Activated T-cell treated with anti-CD3 and anti-CD28 coated beads, Interleukin-2, amount 50 U/mL, for 72 hours (primary cell): Measurements from ENCODE around the gene ZNF600. TPM values are rescaled to one million over a fixed set of nuclear protein-coding genes. Genes with fewer than 3 reads are reported as not detected.
A peak's percentile ranks its signal among the peaks of the same experiment; 100 is the strongest.
"Not testable (repeated sequence)": the region's sequence is repeated elsewhere in the genome, so short reads cannot be mapped to it uniquely, and the experiment has no call there.

Experiments used
- ATAC-seq, 2 donors: fragments of 150-1000 bp; cut with Tn5 transposase; replicated peaks in 1 of 2; 2 replicates each; pipeline ENCODE4 v1.10.0; 2021; ENCODE audit warnings: moderate library complexity in 2 of 2, mild to moderate bottlenecking in 1 of 2
- DNase-seq, 2 donors: peaks; one replicate each; pipeline ENCODE4 v3.0.0; 2021 to 2022; ENCODE audit warnings: mixed read lengths in 1 of 2
- H3K27ac Mint-ChIP-seq: one replicate; pipeline ENCODE4 v1.8.0; 2022; ENCODE audit warnings: mild to moderate bottlenecking, moderate library complexity, mixed read lengths
- H3K27me3 Mint-ChIP-seq: one replicate; pipeline ENCODE4 v1.8.0; 2022; ENCODE audit warnings: low read depth, mixed read lengths
- H3K36me3 Mint-ChIP-seq, 2 donors: one replicate each; pipeline ENCODE4 v1.8.0; 2022; ENCODE audit warnings: mixed read lengths in 2 of 2, mild to moderate bottlenecking in 1 of 2; ENCODE audit not compliant: insufficient read depth in 2 of 2
- H3K4me1 Mint-ChIP-seq: one replicate; pipeline ENCODE4 v1.8.0; 2022; ENCODE audit warnings: low read depth, mixed read lengths
- H3K4me3 Mint-ChIP-seq, 2 donors: one replicate each; pipeline ENCODE4 v1.8.0; 2022; ENCODE audit warnings: mild to moderate bottlenecking in 2 of 2, mixed read lengths in 2 of 2, moderate library complexity in 2 of 2
- H3K9me3 Mint-ChIP-seq, 2 donors: one replicate each; pipeline ENCODE4 v1.8.0; 2022; ENCODE audit warnings: mixed read lengths in 2 of 2
- total RNA-seq, 2 donors: library from RNA; stranded (reverse); gene quantifications; one replicate each; pipeline ENCODE4 v1.2.3, GENCODE V29; 2022

The ZNF600 gene
- total RNA-seq, 2 donors from 2014 or later = 14.1 to 20.9 TPM

GRCh38 chr19:52734893-52735661 is 51.5 kb downstream of the ZNF600 start, which contains the start of gene ZNF611:
Gene ZNF611 (minus strand): TSS chr19:52735044. CDS start chr19:52715894, 19,150 bp downstream.
- ATAC-seq = peak; percentile 98
- H3K4me3 Mint-ChIP-seq = peak within 1 kb of the TSS; percentile 90 to 96
- peaks cover 10 to 14% of the 10 kb centered on the region in 2 donors for H3K36me3 Mint-ChIP-seq
- peak within 1 kb of the TSS; percentile 52 for H3K27ac Mint-ChIP-seq
- H3K4me1 Mint-ChIP-seq = peaks cover 32% of the 10 kb centered on the region
- DNase-seq = peak; percentile 99
- peaks cover 0 to 2% of the 10 kb centered on the region in 2 donors for H3K9me3 Mint-ChIP-seq
- no peaks in the 10 kb centered on the region for H3K27me3 Mint-ChIP-seq

- peak in 1 of 2 donors; percentile 26 for DNase-seq
- Mint-ChIP-seq H3K4me1 (peaks cover 32% of the 10 kb centered on the region), H3K9me3 (peaks cover 0 to 2% of the 10 kb centered on the region in 2 donors), H3K4me3 (peak overlapping the region; percentile 90 to 96), H3K36me3 (peaks cover 12 to 14% of the 10 kb centered on the region in 2 donors), H3K27me3 (no peaks in the 10 kb centered on the region), H3K27ac (peak overlapping the region; percentile 13)
- ATAC-seq = peak; percentile 44 to 46
Observed at GRCh38 chr19:52734331-52734892, 52.2 kb downstream of the ZNF600 start.

- H3K4me3 Mint-ChIP-seq, H3K27ac Mint-ChIP-seq, DNase-seq, ATAC-seq, H3K27me3 Mint-ChIP-seq, H3K4me1 Mint-ChIP-seq, H3K9me3 Mint-ChIP-seq: not testable (repeated sequence)
- peaks cover 23 to 53% of the 10 kb centered on the region in 2 donors for H3K36me3 Mint-ChIP-seq
Observed at GRCh38 chr19:52726051-52726450, 60.5 kb downstream of the ZNF600 start.

GRCh38 chr19:52725528-52725961 is 61.0 kb downstream of the ZNF600 start:
- H3K4me3 Mint-ChIP-seq = no peak overlapping the region
- no peak overlapping the region for H3K27ac Mint-ChIP-seq
- H3K36me3 Mint-ChIP-seq = peaks cover 20 to 55% of the 10 kb centered on the region in 2 donors
- DNase-seq (no peak), ATAC-seq (no peak)
- peaks cover 2% of the 10 kb centered on the region in 2 donors for H3K9me3 Mint-ChIP-seq
- no peaks in the 10 kb centered on the region for H3K4me1 Mint-ChIP-seq
- H3K27me3 Mint-ChIP-seq = no peaks in the 10 kb centered on the region

GRCh38 chr19:52724701-52725514 is 61.7 kb downstream of the ZNF600 start:
- peaks cover 2% of the 10 kb centered on the region in 2 donors for H3K9me3 Mint-ChIP-seq
- H3K4me1 Mint-ChIP-seq = no peaks in the 10 kb centered on the region
- DNase-seq = no peak
- no peaks in the 10 kb centered on the region for H3K27me3 Mint-ChIP-seq
- ATAC-seq = no peak
- no peak overlapping the region for H3K4me3 Mint-ChIP-seq
- H3K36me3 Mint-ChIP-seq = peaks cover 19 to 57% of the 10 kb centered on the region in 2 donors
- H3K27ac Mint-ChIP-seq = no peak overlapping the region

GRCh38 chr19:52723907-52724598 is 62.5 kb downstream of the ZNF600 start:
- peaks cover 20 to 63% of the 10 kb centered on the region in 2 donors for H3K36me3 Mint-ChIP-seq
- H3K4me3 Mint-ChIP-seq, ATAC-seq, H3K27ac Mint-ChIP-seq, H3K4me1 Mint-ChIP-seq, DNase-seq, H3K27me3 Mint-ChIP-seq, H3K9me3 Mint-ChIP-seq: not testable (repeated sequence)

DNA sequence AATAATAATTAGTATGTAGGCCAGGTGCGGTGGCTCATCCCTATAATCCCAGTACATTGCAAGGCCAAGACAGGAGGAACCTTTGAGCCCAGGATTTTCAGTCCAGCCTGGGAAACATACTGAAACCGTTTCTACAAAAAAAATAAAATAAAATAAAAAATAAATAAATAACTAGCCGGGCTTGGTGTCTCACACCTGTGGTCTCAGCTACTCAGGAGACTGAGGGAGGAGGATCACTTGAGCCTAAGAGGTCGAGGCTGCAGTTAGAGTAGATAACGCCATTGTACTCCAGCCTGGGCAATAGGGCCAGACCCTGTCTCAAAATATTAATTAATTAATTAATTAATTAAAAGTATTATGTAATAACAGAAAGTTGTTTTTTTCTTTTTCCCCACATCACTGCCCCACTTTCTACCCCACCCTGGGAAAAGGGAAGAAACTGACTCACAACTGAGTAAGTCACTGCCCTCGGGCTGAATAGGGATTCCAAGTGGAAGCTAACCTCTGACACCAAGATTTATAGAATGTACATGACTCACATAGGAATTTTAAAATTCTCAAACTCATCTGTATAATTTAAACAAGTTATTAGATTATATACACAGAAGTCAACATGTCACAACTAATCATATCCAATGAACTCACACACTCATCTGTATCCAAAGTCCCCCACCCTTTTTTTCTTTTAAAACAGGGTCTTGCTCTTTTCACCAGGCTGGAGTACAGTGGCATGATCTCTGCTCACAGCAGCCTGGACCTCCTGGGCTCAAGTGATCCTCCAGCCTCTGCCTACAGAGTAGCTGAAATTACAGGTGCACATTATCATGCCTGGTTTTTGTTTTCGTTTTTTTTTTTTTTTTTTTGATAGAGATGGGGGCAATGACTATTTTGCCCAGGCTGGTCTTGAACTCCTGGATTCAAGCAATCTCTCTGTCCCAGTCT is 64.3 kb downstream of the ZNF600 start:
- Mint-ChIP-seq H3K27me3 (no peaks in the 10 kb centered on the region), H3K4me3 (no peak overlapping the region), H3K36me3 (peaks cover 20 to 58% of the 10 kb centered on the region in 2 donors), H3K9me3 (peaks cover 2 to 6% of the 10 kb centered on the region in 2 donors), H3K4me1 (peaks cover 7% of the 10 kb centered on the region), H3K27ac (peak overlapping the region; percentile 73)
- DNase-seq (no peak), ATAC-seq (no peak)

GRCh38 chr19:52720541-52720940 is 66.0 kb downstream of the ZNF600 start:
- DNase-seq, H3K9me3 Mint-ChIP-seq, H3K27ac Mint-ChIP-seq, H3K27me3 Mint-ChIP-seq, H3K4me3 Mint-ChIP-seq, ATAC-seq: not testable (repeated sequence)
- peaks cover 25% of the 10 kb centered on the region for H3K4me1 Mint-ChIP-seq
- peaks cover 21 to 58% of the 10 kb centered on the region in 2 donors for H3K36me3 Mint-ChIP-seq

DNA sequence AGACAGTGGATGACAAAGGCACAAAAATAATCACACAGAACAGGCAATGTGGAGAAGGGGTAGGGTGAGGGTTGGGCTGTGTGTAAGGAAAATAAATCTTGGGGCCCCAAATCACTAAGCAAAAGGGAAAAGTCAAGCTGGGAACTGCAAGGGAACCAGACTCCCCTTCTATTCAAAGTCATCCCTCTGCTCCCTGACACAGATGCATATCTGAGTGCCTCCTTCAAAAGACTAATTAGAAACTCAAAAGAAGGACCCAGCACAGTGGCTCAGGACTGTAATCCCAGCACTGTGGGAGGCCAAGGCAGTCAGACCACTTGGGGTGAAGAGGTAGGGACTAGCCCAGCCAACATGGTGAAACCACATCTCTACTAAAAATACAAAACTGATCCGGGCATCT is 70.1 kb downstream of the ZNF600 start:
- Mint-ChIP-seq H3K27ac (peak overlapping the region; percentile 81), H3K4me1 (peaks cover 28% of the 10 kb centered on the region), H3K9me3 (peaks cover 3 to 8% of the 10 kb centered on the region in 2 donors), H3K4me3 (peak overlapping the region in 1 of 2 donors; percentile 40), H3K27me3 (no peaks in the 10 kb centered on the region), H3K36me3 (peaks cover 27 to 67% of the 10 kb centered on the region in 2 donors)
- no peak for ATAC-seq
- no peak for DNase-seq

DNA sequence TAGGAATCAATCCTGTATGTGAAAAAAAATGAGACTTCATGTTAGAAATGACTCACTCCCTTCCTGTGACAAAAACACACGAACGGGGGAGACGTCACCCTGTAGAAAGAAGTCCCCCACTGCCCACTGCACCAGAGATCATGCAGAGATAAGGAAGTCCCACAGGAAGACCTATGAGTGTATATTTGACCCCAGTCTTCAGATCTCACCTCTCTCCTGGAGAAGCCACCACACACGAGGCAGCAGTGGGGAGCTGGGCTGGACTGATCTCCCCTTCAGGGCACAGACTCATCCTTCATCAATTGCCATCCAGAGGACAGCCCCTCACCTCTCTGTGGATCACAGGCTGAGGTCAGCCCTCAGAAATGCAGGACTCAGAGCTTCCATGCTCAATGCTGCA is 70.7 kb downstream of the ZNF600 start:
- H3K4me1 Mint-ChIP-seq = peaks cover 28% of the 10 kb centered on the region
- H3K4me3 Mint-ChIP-seq = peak overlapping the region; percentile 36 to 40
- DNase-seq (peak; percentile 50 to 56), ATAC-seq (peak; percentile 96 to 97)
- H3K36me3 Mint-ChIP-seq = peaks cover 31 to 67% of the 10 kb centered on the region in 2 donors
- peaks cover 6 to 10% of the 10 kb centered on the region in 2 donors for H3K9me3 Mint-ChIP-seq
- not testable (repeated sequence) for H3K27me3 Mint-ChIP-seq
- H3K27ac Mint-ChIP-seq = peak overlapping the region; percentile 81

DNA sequence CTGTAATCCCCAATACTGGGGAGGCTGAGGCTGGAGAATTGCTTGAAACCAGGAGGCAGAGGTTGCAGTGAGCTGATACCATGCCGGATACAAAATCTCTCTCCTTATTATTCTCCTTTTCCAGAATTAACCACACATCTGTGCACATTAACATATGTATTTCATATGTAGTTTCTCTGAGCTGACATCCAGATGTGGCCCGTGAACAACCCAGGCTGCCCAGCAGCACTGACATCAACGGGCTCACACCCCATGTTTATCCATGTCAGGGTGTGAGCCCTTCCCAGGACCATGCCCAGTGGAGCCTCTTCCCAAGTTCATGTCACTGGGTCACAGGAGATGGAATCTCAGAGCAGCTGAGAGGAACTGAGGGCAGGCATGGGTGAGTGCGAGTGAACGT is 71.3 kb downstream of the ZNF600 start:
- Mint-ChIP-seq H3K4me3 (peak overlapping the region; percentile 36 to 40), H3K36me3 (peaks cover 33 to 67% of the 10 kb centered on the region in 2 donors), H3K4me1 (peaks cover 28% of the 10 kb centered on the region), H3K27ac (peak overlapping the region; percentile 81), H3K9me3 (peaks cover 6 to 10% of the 10 kb centered on the region in 2 donors)
- DNase-seq, H3K27me3 Mint-ChIP-seq: not testable (repeated sequence)
- ATAC-seq = peak; percentile 8 to 25
